T-helper 2 cell treated with Interferon-gamma antibody and Interleukin-4, amounts not matched to agents 100 ng/mL and 5 ng/mL, for 36 hours (primary cell): ENCODE measurements around the gene IL13RA1. TPM values are rescaled to one million over a fixed set of nuclear protein-coding genes. Genes with fewer than 3 reads are reported as not detected.
"Not testable (repeated sequence)": the region's sequence is repeated elsewhere in the genome, so short reads cannot be mapped to it uniquely, and the experiment has no call there.

ENCODE experiments used
- intact Hi-C: fragments of 100-400 bp; cut with micrococcal nuclease; formaldehyde crosslinking; loops from one replicate; pipeline ENCODE4 v1.15.1; 2023
- total RNA-seq: library from RNA; stranded (reverse); gene quantifications from 2 replicates; pipeline ENCODE4 v1.2.3, GENCODE V29; 2022

The IL13RA1 gene
- total RNA-seq, 1 donor from 2014 or later = not detected

GRCh38 chrX:118773782-118774181 is 46.4 kb downstream of the IL13RA1 start:
- intact Hi-C loops = no loop called here

GRCh38 chrX:118779581-118779980 is 52.2 kb downstream of the IL13RA1 start:
- intact Hi-C loops = no loop called here

- intact Hi-C loops = no loop called here
Observed at GRCh38 chrX:118780509-118780908, 53.1 kb downstream of the IL13RA1 start.

- intact Hi-C loops = no loop called here
Observed at GRCh38 chrX:118780911-118781310, 53.5 kb downstream of the IL13RA1 start.

- intact Hi-C loops = no loop called here
Observed at GRCh38 chrX:118795528-118796280, 68.3 kb downstream of the IL13RA1 start.

GRCh38 chrX:118802857-118803256 is 75.5 kb downstream of the IL13RA1 start:
- intact Hi-C loops = no loop called here

GRCh38 chrX:118807151-118808017 is 80.0 kb downstream of the IL13RA1 start:
- intact Hi-C loops = loop anchor here (5.0 kb wide), 1 partner anchor 205 kb away; no protein-coding TSS in a partner anchor

GRCh38 chrX:118817257-118817656 is 89.9 kb downstream of the IL13RA1 start:
- intact Hi-C loops = not testable (repeated sequence)

GRCh38 chrX:118823263-118824172 is 96.1 kb downstream of the IL13RA1 start, which contains the start of gene ZCCHC12:
ZCCHC12 (plus strand) TSS chrX:118823824; CDS start chrX:118825245, 1,421 bp downstream.
- intact Hi-C loops = no loop called here

GRCh38 chrX:118824173-118824730 is 96.8 kb downstream of the IL13RA1 start:
- intact Hi-C loops = no loop called here

- intact Hi-C loops = no loop called here
Observed at GRCh38 chrX:118825227-118825626, 97.8 kb downstream of the IL13RA1 start.

GRCh38 chrX:118839334-118839958 is 112.0 kb downstream of the IL13RA1 start:
- intact Hi-C loops = no loop called here

Other genes with a start within 250 kb of the IL13RA1 start
- 66.7 and 73.4 TPM in 2 replicates for gene DOCK11, start 231.8 kb upstream of the IL13RA1 start, total RNA-seq
- not detected in 2 replicates for gene ZCCHC12, start 96.2 kb downstream of the IL13RA1 start, total RNA-seq
- gene LONRF3, start 247.0 kb downstream of the IL13RA1 start, total RNA-seq = 0.14 TPM in 1 of 2 replicates, not detected in the other